Keratinocyte (primary cell): ENCODE measurements around the gene P2RX7. TPM values are rescaled to one million over a fixed set of nuclear protein-coding genes. Genes with fewer than 3 reads are reported as not detected.

Experiments used
- DNase-seq: peaks from one replicate; pipeline ENCODE4 v3.0.0-alpha.2; 2011; ENCODE audit warnings: low read depth, missing footprints, low spot score
- FAIRE-seq: peaks from 2 replicates; lab custom pipeline; 2011; peaks lifted over from hg19 to GRCh38; lab: Jason Lieb, UNC
- H2AFZ ChIP-seq: 2 replicates; pipeline ENCODE4 v1.6.0; 2012; ENCODE audit warnings: low read length, control low read depth, inconsistent platforms; ENCODE audit not compliant: control insufficient read depth
- H3K27ac ChIP-seq: 2 replicates; pipeline ENCODE4 v1.5.1; 2011; ENCODE audit warnings: low read length; ENCODE audit not compliant: control insufficient read depth, insufficient read depth
- H3K27me3 ChIP-seq: 3 replicates; pipeline ENCODE4 v1.6.0; 2011; ENCODE audit warnings: low read length; ENCODE audit not compliant: control insufficient read depth, insufficient read depth; ENCODE audit errors: extremely low read depth
- H3K36me3 ChIP-seq, 2 experiments: 2 replicates in 1 of 2; 3 replicates in 1 of 2; pipeline ENCODE4 v1.5.1; 2011; ENCODE audit warnings: low read length in 2 of 2, mild to moderate bottlenecking in 1 of 2; ENCODE audit not compliant: control insufficient read depth in 2 of 2, insufficient read depth in 2 of 2; ENCODE audit errors: extremely low read depth in 1 of 2
- H3K4me1 ChIP-seq: 3 replicates; pipeline ENCODE4 v1.5.1; 2011; ENCODE audit warnings: low read length; ENCODE audit not compliant: control insufficient read depth, insufficient read depth; ENCODE audit errors: extremely low read depth
- H3K4me2 ChIP-seq: 3 replicates; pipeline ENCODE4 v1.6.0; 2011; ENCODE audit warnings: low read depth, low read length; ENCODE audit not compliant: control insufficient read depth, insufficient read depth; ENCODE audit errors: extremely low read depth
- H3K4me3 ChIP-seq, 3 experiments: fragments of 200-600 bp in 1 of 3; sonication (generic) in 1 of 3; 2 replicates in 2 of 3; 3 replicates in 1 of 3; pipeline ENCODE4 v1.5.1; 2011 to 2016; ENCODE audit warnings: low read length in 3 of 3, mild to moderate bottlenecking in 3 of 3, control low read depth in 2 of 3, inconsistent platforms in 1 of 3, low read depth in 1 of 3, mixed read lengths in 1 of 3, mixed run types in 1 of 3, moderate library complexity in 1 of 3; ENCODE audit not compliant: control insufficient read depth in 2 of 3, insufficient read depth in 2 of 3; ENCODE audit errors: extremely low read depth in 1 of 3
- H3K79me2 ChIP-seq: 2 replicates; pipeline ENCODE4 v1.6.0; 2012; ENCODE audit warnings: low read length; ENCODE audit not compliant: control insufficient read depth, insufficient read depth
- H3K9ac ChIP-seq: 3 replicates; pipeline ENCODE4 v1.6.0; 2011; ENCODE audit warnings: low read length; ENCODE audit not compliant: control insufficient read depth, insufficient read depth; ENCODE audit errors: extremely low read depth
- H3K9me1 ChIP-seq: 3 replicates; pipeline ENCODE4 v1.6.0; 2011; ENCODE audit warnings: low read length; ENCODE audit not compliant: control insufficient read depth, insufficient read depth; ENCODE audit errors: extremely low read depth
- H3K9me3 ChIP-seq: 2 replicates; pipeline ENCODE4 v1.5.1; 2012; ENCODE audit warnings: low read depth, low read length; ENCODE audit not compliant: control insufficient read depth
- H4K20me1 ChIP-seq: 3 replicates; pipeline ENCODE4 v1.6.0; 2011; ENCODE audit warnings: low read length; ENCODE audit not compliant: control insufficient read depth, insufficient read depth; ENCODE audit errors: extremely low read depth
- EZH2 ChIP-seq: IDR thresholded peaks from one replicate; pipeline ENCODE4 v1.6.1; 2012; ENCODE audit warnings: inconsistent platforms, mild to moderate bottlenecking, low read length, moderate library complexity
- dilution Hi-C: fragments of 300-500 bp; cut with MboI; formaldehyde crosslinking; loops from one replicate; pipeline ENCODE4 v1.7.0; 2020; ENCODE audit warnings: low sequenced_read_pairs; ENCODE audit not compliant: extremely low pct_ligation_motif_present
- polyA plus RNA-seq, 5 experiments: library from polyadenylated mRNA; depleted of rRNA in 3 of 5; stranded (reverse) in 3 of 5; stranded (forward) in 1 of 5; unstranded in 1 of 5; fragments of >200 nt; gene quantifications; 1 replicate in 1 of 5; 2 replicates in 3 of 5; 3 replicates in 1 of 5; pipeline versions ENCODE4 v1.2.1 to v1.2.3, GENCODE V29; 2011 to 2012; ENCODE audit warnings: missing spikeins in 2 of 5, low read depth in 1 of 5, low replicate concordance in 1 of 5
- TF ChIP-seq, protein P1 (sequence below), 3 experiments: IDR thresholded peaks in 1 of 3; conservative IDR thresholded peaks in 1 of 3; optimal IDR thresholded peaks in 1 of 3; 2 replicates in 2 of 3; 3 replicates in 1 of 3; pipeline versions ENCODE3 to v1.5.1; 2011; ENCODE audit warnings: low read length in 3 of 3, mild to moderate bottlenecking in 3 of 3, moderate library complexity in 2 of 3, control low read depth in 1 of 3, inconsistent platforms in 1 of 3; ENCODE audit not compliant: insufficient read depth in 2 of 3; ENCODE audit errors: extremely low read depth in 1 of 3

The P2RX7 gene
- polyA plus RNA-seq, 1 donor (not counting 4 experiments of a cell fraction or from before 2014, with no cell fraction given): 0.20 TPM

- no peak for DNase-seq
- H3K4me1 ChIP-seq: peaks cover 17% of the 10 kb centered on the region
Measured at GRCh38 chr12:121127501-121127900, 5.2 kb upstream of the P2RX7 start.

GRCh38 chr12:121128908-121129810 is 3.5 kb upstream of the P2RX7 start:
- Histone ChIP-seq H3K9me3 (no peaks in the 10 kb centered on the region), H3K36me3 (no peaks in the 10 kb centered on the region), H4K20me1 (no peaks in the 10 kb centered on the region), H3K9ac (no peak overlapping the region), H3K27me3 (no peaks in the 10 kb centered on the region), H3K4me1 (peaks cover 27% of the 10 kb centered on the region), H3K9me1 (no peaks in the 10 kb centered on the region), H3K79me2 (no peaks in the 10 kb centered on the region), H2AFZ (peak overlapping the region; percentile 52), H3K4me2 (peak overlapping the region; percentile 1), H3K4me3 (no peak overlapping the region), H3K27ac (no peak overlapping the region)
- no peak for DNase-seq
- TF ChIP-seq, protein P1, sequence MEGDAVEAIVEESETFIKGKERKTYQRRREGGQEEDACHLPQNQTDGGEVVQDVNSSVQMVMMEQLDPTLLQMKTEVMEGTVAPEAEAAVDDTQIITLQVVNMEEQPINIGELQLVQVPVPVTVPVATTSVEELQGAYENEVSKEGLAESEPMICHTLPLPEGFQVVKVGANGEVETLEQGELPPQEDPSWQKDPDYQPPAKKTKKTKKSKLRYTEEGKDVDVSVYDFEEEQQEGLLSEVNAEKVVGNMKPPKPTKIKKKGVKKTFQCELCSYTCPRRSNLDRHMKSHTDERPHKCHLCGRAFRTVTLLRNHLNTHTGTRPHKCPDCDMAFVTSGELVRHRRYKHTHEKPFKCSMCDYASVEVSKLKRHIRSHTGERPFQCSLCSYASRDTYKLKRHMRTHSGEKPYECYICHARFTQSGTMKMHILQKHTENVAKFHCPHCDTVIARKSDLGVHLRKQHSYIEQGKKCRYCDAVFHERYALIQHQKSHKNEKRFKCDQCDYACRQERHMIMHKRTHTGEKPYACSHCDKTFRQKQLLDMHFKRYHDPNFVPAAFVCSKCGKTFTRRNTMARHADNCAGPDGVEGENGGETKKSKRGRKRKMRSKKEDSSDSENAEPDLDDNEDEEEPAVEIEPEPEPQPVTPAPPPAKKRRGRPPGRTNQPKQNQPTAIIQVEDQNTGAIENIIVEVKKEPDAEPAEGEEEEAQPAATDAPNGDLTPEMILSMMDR (optimal IDR thresholded peaks at IDR 0.05 in 1 of 3, IDR thresholded peaks at IDR 0.05 in 1 of 3, conservative IDR thresholded peaks at IDR 0.05 in 1 of 3; ENCODE audit: extremely low read depth in 1 of 3, insufficient read depth in 2 of 3, low read length in 3 of 3): no peak
- no peak for TF ChIP-seq EZH2
- dilution Hi-C loops: no loop called here
- FAIRE-seq: no peak

More at GRCh38 chr12:121127501-121127900, 5.2 kb upstream of the P2RX7 start:
- Histone ChIP-seq H3K79me2 (no peaks in the 10 kb centered on the region), H3K27me3 (no peaks in the 10 kb centered on the region), H2AFZ (no peak overlapping the region), H3K27ac (no peak overlapping the region), H4K20me1 (no peaks in the 10 kb centered on the region), H3K4me2 (no peak overlapping the region), H3K4me3 (no peak overlapping the region), H3K36me3 (no peaks in the 10 kb centered on the region), H3K9ac (no peak overlapping the region), H3K9me1 (no peaks in the 10 kb centered on the region), H3K9me3 (no peaks in the 10 kb centered on the region)
- dilution Hi-C loops: no loop called here
- TF ChIP-seq, protein P1 (optimal IDR thresholded peaks at IDR 0.05 in 1 of 3, IDR thresholded peaks at IDR 0.05 in 1 of 3, conservative IDR thresholded peaks at IDR 0.05 in 1 of 3; ENCODE audit: extremely low read depth in 1 of 3, insufficient read depth in 2 of 3, low read length in 3 of 3): no peak
- TF ChIP-seq EZH2: no peak
- FAIRE-seq: no peak
